Eye (tissue), 1 donor: ENCODE results near the gene CACNA1C.

Experiments
- DNase-seq: peaks from one replicate; pipeline ENCODE4 v3.0.0-alpha.2; 2015

Gene CACNA1C

DNA sequence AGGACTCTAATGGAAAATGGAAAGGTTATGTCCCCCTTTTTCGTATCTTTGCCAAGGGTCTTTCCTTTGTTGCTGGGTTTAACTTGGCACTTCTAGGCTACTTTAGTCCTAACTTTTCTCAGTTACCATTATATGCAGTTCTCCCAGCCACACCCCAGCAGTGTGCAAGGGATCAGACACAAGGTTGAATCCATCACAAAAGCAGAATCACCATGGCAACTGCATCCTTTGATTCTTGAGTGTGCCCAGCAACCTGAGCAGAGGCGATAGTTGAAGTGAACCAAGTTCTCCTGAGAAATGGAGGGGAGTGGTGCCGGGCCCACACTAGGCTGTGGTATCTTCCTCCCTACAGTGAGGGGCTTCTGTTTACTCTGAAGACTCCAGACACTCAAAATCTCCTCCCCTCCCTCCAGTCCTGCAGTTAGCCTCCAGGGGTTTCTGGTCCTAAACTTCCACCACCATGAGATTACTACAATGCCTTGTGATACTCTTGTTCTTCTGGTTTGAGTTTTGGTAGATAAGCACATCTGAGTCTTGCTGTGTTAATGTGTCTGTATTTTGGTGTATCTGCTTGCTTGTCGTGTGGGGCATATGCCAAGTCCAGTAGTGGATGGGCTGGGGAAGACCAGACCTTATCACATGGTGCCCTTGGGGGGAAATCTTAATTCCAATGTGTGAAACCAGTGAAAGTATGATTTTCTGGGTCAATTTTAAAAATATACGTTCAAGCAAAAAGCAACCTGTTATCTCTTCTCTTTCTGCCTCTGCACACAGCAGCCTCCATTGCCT lies 183.9 kb downstream of the CACNA1C start:
- no peak for DNase-seq

DNA sequence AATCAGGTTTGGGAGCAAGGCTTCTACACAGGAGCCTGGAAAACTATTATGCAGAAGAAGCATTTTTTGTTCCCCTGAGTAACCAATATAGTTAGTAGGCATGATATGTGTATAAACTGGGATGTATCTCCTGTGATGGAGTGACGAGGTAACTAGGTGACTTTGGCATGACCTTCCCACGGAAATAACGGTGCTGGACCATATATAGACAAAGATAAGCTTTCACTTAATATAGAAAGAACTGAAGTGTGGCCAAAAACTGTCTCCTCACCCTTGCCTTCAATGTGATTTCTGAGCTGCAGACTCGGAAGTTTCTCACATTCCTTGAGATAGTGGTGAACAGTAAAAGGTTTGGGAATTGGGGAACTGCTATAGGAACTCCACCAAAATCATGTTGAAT lies 185.3 kb downstream of the CACNA1C start:
- no peak for DNase-seq

DNA sequence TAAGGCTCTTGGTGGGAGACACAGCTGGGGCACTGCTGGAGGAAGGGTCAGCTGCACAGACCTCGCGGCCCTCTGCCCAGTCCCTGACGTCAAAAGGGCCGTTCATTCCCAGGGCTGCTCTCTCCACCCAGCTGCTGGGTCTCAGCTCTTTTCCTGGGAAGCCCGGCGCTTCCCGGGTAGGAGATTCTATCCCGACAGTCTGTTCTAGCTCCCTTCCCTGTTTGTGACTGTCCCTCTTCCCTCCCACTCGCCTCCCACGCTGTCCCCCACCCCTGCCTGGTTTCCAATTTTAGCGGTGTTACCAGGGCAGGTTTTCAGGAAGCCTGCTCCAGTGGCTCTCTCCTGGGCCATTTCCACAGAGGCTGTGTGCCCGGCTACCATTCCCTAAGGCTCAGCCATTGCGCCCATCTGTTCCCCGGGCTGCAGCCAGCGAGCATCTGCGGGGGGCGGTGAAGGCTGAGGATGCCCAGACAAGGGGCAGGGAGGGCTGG lies 186.6 kb downstream of the CACNA1C start:
- DNase-seq = no peak

DNA sequence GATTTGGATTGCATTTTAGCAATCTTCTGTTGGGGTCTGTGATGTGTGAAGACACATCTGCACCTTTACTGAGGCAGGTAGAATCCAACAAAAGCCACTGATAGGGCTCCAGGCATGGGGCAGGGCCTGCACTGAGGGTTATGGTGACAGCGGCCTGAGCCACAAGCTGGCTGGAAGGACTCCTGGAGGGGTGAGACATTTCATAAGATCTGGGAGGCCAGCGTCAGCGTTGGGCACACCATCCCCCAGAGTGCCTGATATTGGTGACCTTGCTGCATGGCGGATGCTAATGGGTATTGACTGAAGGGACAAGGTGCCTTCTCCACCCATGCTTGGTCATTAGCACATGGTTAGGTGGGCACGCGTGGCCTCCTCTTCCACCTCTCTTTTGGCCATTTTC lies 187.6 kb downstream of the CACNA1C start:
- DNase-seq = no peak

DNA sequence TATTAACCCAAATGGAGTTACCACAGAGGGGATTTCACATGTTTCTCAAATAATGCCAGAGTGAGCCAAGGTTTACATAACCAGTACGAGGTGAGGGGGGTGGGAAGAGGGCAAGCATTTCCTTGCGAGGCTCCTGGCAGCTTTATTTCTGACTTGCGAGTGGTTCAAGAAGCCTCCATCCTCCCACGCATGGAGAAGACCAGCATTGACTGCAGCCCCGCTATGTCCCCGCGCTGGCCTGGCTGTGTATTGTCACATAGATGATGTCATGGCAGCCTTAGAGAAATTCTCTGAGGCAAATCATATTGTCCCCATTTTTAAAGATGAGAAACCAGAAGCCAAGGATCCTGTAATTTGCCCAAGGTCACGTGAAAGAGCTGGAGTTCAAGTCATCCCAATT lies 188.2 kb downstream of the CACNA1C start:
- DNase-seq = no peak

DNA sequence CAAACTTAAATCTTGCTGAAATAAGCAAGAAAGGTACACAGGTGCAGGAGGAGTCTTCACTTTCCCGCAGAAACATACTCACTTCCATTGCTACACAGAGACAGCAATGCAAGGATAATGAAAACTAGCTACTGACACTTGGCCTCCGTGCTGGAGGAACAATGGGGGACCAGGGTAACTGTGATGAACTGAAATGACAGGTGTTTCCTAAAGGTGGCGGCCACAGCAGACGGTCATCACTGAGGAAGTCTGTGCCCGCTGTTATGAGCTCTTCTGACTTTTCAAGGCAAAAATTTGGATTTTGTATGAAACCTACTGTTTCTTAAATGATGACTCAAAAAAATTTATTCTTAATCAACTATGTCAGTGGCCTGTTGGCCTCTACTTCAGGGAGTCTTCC lies 189.4 kb downstream of the CACNA1C start:
- no peak for DNase-seq

DNA sequence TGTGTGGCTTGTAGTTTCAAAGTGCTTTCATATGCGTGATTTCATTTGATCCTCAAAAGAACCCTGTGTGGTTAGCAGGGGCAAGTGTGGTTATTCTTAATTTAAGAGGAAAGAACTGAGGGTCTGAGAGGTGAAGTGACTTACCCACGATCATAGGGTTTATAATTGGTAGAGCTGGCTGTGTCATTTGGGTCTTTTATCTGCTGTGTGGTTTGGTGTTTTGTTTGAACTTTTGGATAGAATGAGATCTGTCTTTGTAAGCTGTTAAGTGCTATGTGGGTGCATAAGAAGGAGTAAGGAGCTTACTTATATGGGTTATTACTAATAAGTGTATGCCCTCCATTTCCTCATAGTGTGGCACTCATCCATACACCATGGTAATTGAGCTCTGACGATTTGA lies 190.0 kb downstream of the CACNA1C start:
- no peak for DNase-seq

DNA sequence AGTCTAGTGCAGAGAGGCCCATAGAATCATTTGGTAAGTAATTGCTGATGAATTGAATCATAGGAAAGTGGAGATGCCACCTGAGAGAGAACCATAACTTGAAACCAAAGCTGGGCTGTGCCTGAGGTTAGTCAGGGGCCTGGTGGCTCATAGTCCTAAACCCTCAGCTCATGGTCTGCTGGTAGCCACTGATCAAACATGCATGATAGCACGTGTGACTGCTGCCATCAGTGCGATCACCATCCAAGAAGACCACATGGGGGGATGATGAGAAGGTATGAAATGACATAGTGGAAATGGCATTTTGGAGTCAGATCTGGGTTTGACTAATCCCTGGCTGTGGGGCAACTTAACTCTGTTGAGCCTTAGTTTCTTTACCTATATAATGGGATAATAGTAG lies 190.5 kb downstream of the CACNA1C start:
- no peak for DNase-seq

DNA sequence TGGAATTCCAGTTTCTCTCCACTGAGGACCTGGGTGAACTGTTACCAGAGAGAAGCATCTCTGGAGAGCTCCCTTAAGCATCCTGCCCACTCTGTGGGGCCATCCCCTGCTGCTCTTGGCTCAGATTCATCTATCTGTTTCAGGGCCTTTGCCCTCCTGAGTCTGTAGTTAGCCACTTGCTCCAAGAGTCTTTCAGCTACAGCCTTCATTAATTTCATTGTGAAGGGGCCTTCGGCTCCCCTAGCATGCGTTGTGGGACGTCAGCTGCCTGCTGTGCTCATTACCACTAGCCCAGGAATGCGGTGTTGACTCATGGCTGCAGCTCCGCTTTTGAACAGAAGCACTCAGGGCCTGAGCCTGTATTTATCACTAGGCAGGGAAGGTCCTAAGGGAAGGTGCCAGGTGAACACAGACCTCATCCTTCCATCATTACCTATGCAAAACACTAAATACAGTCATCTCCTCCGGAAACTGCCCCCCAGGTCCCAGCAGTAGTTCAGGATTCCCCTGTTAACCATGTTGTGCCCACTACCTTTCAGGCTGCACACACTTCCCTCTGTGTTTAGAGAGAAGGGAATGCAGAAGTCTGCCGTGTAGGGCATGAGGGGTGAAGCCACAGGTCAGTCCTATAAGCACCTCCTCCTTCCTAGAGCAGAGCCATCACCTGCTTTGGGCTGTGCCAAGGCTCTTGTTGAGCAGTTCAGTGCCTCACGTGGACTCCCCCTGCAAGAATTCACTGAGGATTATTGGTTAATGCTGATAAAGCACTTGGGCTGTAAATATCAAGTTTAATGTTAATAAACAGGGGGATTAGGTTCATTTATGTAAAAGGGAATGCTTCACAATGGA lies 191.4 kb downstream of the CACNA1C start:
- DNase-seq = peak; percentile 87

DNA sequence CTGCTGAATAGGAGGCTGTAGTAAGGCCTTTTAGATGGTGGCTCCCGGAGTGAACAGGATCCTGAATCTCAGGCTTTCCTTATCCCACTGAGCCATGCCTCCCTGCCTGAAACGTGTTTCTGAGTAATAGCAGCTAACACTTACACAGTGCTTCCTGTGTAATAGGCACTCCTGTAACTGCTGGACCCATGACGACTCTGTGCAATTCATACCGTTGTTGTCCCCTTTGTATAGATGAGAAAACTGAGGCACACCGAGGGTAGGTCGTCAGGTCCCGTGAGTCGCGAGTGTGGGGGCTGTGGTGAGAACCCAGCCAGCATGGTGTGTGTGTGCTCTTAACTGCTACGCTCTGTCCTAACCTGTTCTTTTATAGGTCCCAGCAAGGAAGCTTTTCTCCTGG lies 193.6 kb downstream of the CACNA1C start:
- DNase-seq = no peak

DNA sequence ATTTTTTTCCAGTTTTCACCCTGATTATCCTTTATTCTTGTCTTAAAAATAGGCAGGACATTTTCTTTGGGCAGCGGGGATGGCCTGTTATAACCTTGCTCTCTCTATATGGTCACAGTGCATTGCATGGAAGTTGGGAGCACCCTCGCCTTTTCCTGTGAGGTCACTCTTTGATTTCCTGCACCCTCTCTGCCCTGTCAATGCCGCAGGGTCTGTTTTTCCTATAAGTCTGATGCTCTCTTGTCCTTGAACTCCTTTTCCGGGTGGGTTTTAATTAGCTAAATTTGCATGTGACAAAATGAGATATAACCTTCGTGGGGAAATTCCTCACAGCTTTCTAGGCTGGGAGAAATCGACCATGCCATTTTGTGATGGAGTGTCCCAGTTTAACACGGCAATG lies 194.3 kb downstream of the CACNA1C start:
- no peak for DNase-seq

DNA sequence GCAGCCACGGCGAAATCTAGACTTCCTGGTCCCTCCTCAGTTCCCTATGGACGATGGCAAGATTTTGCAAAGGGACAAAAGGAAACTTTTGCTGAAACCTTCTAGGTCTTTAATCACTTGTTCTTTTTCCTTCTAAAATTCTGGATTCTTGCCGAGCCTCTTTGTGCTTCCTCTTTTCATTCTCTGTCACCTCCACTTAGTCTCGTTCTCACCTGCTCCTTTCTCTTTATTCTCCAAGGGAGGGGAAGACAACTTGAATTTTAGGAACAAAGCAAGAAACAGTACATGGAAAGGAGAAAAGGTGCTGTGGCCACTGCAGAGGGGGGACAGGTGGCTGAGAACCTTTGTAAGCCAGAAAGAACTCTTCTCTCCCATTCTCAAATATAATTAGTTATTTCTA lies 194.8 kb downstream of the CACNA1C start:
- no peak for DNase-seq

DNA sequence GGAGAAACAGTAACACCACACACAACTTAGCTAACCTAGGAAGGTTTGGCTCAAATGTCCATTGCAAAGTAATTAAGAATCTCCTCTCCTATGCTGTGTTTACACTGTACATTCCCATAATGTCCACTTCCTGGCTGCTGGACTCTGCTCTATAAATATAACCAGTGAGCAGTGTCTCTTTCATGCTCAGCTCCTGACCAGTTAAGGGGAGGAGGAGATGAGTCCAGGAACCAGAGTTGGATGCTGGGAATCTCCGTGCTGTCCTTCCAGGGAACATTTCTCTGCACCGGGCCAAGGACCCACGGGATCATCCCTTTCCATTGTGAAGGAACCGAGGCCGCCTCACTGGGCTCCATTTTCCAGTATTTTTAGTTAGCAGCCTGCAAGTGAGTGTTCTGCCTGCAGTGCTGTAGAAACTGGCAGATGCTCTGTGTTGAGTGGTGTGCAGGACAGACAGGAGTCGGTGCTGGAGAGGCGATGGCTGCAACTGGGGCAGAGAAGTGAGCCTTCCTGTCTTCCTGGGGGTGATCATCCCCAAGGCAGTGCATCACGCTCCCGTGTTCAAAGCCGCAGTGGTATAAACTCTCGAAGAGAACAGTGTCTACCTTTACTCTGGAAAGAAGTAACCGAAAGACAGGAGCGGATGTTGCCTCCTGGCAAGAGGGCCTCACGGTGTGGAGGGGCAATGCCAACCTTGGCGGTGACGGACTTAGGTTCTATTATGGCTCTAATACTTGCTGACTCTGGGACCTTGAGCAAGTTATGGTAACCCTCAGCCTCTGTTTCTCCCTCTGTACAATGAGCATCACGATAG lies 195.5 kb downstream of the CACNA1C start:
- DNase-seq = no peak

DNA sequence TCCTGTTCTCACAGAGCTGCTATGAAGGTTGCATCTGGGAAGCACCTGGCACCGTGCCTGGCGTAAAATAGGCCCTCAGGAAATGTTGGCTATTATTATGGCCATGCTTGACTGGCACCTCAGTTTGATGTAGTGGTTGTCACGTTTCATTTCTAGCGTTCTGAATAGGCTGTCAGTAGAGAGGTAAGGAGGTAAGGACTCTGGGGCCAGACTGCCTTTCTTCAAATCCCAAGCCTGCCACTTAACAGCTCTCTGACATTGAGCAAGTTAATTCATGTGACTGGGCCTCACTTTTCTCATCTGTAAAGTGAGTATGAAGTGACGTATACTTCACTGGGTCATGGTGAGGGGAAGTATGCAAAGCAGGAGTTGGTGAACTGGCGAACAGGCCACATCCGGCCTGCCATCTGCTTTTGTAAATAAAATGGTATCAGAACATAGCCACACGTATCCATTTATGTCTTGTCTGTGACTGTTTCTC lies 196.2 kb downstream of the CACNA1C start:
- no peak for DNase-seq

DNA sequence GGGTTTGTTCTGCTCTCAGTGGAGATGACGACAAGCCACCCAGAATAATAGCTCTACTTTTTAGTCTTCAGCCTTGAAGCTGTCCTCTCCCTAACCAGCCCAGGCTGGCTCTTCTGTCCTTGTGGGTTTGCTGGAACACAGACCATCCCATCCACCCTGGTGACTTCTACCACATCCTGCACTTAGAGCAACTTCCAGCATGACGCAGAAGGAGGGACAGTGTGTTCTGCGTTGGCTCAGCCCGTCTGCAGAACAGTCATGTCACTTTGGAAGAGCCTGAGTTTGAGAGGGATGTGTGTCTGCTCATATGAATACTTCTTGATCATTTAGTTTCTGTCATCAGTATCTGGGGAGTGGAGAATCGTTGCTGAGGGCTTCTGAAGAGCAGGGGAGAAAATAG lies 198.0 kb downstream of the CACNA1C start:
- DNase-seq = no peak

DNA sequence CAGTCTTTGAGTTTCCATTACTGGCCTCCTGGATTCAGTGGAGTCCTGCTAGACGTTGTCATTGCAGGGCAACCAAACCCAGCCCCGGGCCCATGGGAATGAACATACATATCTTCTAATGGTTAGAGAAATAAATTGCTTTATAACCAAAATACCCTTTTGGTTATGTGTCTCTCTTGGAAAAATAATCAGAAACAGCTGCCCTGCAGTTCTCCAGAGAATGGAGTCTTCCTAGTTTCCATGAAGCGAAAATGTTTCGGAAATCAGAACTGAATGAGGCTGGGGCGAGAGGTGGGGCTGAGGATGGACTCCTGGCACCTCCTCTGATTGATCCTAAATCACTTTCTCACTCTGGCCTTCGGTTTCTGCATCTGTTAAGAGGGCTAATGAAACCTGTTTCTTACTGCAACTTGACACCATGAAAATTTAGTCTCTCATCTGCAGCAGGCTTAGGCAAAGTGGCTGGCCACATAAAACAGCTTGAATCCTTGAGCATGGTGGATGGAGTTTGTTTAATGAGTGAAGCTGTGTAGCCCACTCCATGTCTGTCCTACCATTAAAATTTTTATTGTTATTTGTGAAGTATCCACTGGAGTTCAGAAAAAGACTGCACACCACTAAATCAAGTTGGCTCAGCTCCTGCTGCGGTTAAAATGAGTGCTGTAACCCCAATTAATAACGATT lies 198.9 kb downstream of the CACNA1C start:
- no peak for DNase-seq

DNA sequence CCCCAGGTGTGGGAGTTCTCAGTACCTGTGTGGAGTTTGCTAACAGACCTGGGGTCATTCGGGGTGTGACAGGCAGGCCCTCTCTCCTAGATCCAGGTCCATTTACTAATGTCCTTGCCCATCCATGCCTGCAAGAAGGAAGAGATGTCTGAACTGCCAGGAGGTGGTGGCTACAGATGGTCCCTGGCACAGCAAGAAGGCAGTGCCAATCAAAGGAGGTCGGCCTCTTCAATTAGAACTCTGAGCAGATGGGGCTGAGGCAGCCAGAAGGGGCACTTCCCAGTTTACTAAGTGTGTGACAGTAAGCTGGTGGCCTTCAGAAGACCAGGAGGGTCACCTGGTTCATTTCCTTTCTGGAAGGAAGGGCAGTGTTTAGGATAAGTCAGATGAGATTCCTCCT lies 202.5 kb downstream of the CACNA1C start:
- no peak for DNase-seq

DNA sequence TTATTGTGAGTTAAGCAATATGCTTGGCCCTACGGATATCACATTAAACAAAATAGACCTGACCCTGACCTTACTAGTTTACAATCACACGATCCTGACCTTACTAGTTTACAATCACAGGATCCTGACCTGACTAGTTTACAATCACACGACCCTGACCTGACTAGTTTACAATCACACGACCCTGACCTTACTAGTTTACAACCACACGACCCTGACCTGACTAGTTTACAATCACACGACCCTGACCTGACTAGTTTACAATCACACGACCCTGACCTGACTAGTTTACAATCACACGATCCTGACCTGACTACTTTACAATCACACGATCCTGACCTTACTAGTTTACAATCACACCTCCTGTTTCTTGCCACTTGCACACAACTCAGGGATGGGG lies 202.9 kb downstream of the CACNA1C start:
- peak; percentile 73 for DNase-seq

DNA sequence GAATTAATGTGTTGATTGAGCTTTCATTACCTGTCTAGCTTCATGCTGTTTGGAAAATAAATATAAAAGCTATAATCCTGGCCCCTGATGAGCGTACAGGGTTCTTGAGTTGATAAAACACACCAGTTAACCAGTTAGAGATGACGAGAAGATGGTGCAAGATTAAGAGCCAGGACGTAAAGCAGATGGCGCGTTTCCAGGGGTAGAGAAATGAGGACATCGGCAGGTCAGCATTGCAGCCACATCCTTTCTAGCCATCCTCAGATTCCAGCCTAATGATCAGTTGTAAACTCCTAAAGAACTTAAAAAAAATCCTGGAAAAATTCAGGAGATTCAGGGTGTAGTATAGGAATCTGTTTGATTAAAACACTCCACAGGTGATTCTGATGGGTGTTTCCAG lies 203.7 kb downstream of the CACNA1C start:
- DNase-seq = no peak

DNA sequence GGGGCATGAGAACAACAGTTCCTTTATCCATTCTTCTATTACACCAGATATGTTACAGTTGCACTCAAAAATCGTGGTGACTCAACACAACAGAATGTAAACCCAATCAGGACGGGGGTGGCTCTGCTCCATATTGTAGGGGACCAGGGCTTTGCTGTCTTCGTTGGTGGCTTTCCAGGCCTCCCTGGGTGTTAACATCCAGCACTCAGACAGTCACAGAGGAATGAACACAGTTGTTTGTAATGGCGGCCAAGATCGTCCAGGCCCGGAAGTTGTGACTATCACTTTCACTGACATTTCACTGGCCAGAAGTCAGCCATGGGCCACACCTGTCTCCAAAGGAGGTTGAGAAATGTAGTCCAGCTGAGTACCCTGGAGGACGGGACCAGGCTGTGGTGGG lies 204.1 kb downstream of the CACNA1C start:
- DNase-seq = no peak

DNA sequence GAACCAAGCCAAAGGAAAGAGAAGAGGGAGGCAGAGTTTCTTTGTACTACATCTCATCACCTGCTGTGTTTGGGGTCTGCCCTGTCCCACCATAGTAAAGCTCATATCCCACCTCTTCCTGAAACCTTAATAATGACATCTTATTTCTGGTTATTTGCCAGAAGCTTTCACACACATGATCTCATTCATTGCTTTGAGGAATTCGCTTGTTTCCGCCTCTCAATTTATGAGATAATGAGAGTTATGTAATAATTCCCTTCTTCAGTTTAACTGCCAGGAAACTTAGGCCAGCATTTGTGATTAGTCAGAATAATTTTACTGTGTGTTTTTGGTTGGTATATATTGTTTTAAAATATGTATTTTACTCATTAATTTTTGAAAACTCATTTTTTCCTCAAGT lies 205.2 kb downstream of the CACNA1C start:
- no peak for DNase-seq

DNA sequence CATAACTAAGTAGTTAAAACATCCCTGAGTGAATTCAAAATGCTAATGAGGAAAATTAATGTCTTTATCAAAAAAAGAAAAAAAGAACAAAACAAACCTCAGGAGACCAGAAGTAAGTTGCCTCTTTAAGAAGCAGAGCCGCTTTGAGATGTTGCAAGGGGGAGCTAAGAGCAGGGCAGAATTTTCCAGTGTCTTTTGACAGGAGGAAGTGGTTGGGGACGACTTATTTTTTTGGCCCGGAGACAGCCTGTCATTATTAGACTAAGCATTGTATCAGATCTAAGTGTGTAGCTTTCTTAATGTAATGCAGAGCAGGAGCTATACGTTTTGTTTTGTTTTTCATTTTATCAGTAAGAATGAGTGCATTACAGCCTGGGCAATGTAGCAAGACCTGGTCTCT lies 206.6 kb downstream of the CACNA1C start:
- no peak for DNase-seq

DNA sequence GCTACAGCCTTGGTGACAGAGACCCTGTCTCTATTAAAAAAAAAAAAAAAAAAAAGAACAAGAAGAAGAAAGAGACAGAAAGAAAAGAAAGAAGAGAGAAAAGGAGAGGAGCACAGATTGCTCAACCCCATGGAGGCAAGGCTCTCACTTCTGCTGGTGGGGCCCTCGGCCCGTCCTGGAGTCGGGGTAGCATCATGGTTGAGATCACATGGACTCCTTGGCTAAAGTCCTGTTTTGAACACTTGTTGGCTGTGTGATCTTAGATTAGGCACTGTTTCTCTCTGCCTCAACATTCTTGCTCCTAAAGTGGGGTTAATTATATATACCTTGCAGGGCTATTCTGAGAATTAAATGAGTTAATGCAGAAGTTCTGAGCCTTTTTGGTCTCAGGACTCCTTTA lies 207.7 kb downstream of the CACNA1C start:
- DNase-seq = no peak
